ENCODE measurements around the gene CHRNB2. TPM values are rescaled to one million over a fixed set of nuclear protein-coding genes. Genes with fewer than 3 reads are reported as not detected.
A peak's percentile ranks its signal among the peaks of the same experiment; 100 is the strongest.

Gene CHRNB2
- total and polyA plus RNA-seq, 4 donors = 0.06 to 0.21 (median 0.08) TPM

- Histone ChIP-seq H3K9me3 (ENCODE audit: control insufficient read depth in 4 of 4, insufficient read depth in 3 of 4, low read length in 3 of 4) (no peaks in the 10 kb centered on the region), H3K27ac (ENCODE audit: low read depth in 1 of 2, low read length in 1 of 2) (no peak overlapping the region), H3K36me3 (ENCODE audit: control insufficient read depth in 4 of 4, insufficient read depth in 4 of 4, low read length in 4 of 4) (no peaks in the 10 kb centered on the region), H3K4me1 (ENCODE audit: control insufficient read depth in 5 of 5, insufficient read depth in 5 of 5, low read length in 5 of 5) (peaks cover 0 to 8% (median 3%) of the 10 kb centered on the region in 5 donors), H3K4me3 (no peak overlapping the region), H3K9ac (ENCODE audit: insufficient read depth in 1 of 2, low read length in 2 of 2) (no peak overlapping the region), H3K27me3 (ENCODE audit: control insufficient read depth in 3 of 3, insufficient read depth in 3 of 3, low read length in 2 of 3) (peaks cover 0 to 10% (median 3%) of the 10 kb centered on the region in 3 donors)
- WGBS, 2 donors = 69 to 77% methylated on average over 10 of the region's 10 CpGs
- no peak for ATAC-seq (ENCODE audit: insufficient read depth, low FRiP score)
- no peak for TF ChIP-seq CTCF (IDR thresholded peaks at IDR 0.05; ENCODE audit: control extremely low read depth, extremely low read depth)
- no peak for DNase-seq
Observed at GRCh38 chr1:154572468-154573167, 5.0 kb downstream of the CHRNB2 start.

GRCh38 chr1:154573168-154573510 is 5.6 kb downstream of the CHRNB2 start:
- no peak for TF ChIP-seq CTCF (IDR thresholded peaks at IDR 0.05; ENCODE audit: control extremely low read depth, extremely low read depth)
- DNase-seq (no peak), ATAC-seq (ENCODE audit: insufficient read depth, low FRiP score) (no peak)
- Histone ChIP-seq H3K36me3 (ENCODE audit: control insufficient read depth in 4 of 4, insufficient read depth in 4 of 4, low read length in 4 of 4) (no peaks in the 10 kb centered on the region), H3K9ac (ENCODE audit: insufficient read depth in 1 of 2, low read length in 2 of 2) (no peak overlapping the region), H3K9me3 (ENCODE audit: control insufficient read depth in 4 of 4, insufficient read depth in 3 of 4, low read length in 3 of 4) (no peaks in the 10 kb centered on the region), H3K27ac (ENCODE audit: low read depth in 1 of 2, low read length in 1 of 2) (no peak overlapping the region), H3K4me1 (ENCODE audit: control insufficient read depth in 5 of 5, insufficient read depth in 5 of 5, low read length in 5 of 5) (peaks cover 0 to 10% (median 7%) of the 10 kb centered on the region in 5 donors), H3K4me3 (no peak overlapping the region), H3K27me3 (ENCODE audit: control insufficient read depth in 3 of 3, insufficient read depth in 3 of 3, low read length in 2 of 3) (peaks cover 0 to 7% (median 3%) of the 10 kb centered on the region in 3 donors)
- 89 to 91% methylated on average over 3 of the region's 3 CpGs for WGBS, 2 donors

- no peaks in the 10 kb centered on the region for H3K27me3 ChIP-seq (ENCODE audit: control insufficient read depth in 3 of 3, insufficient read depth in 3 of 3, low read length in 2 of 3)
- WGBS, 2 donors = 22 to 36% methylated on average over 7 of the region's 7 CpGs
- H3K27ac ChIP-seq (ENCODE audit: low read depth in 1 of 2, low read length in 1 of 2) = no peak overlapping the region
- H3K4me1 ChIP-seq (ENCODE audit: control insufficient read depth in 5 of 5, insufficient read depth in 5 of 5, low read length in 5 of 5) = peaks cover 0 to 9% (median 5%) of the 10 kb centered on the region in 5 donors
- no peak for TF ChIP-seq CTCF (IDR thresholded peaks at IDR 0.05; ENCODE audit: control extremely low read depth, extremely low read depth)
- H3K9ac ChIP-seq (ENCODE audit: insufficient read depth in 1 of 2, low read length in 2 of 2) = no peak overlapping the region
- ATAC-seq (ENCODE audit: insufficient read depth, low FRiP score) (no peak), DNase-seq (peak in 1 of 3 donors; percentile 26)
- H3K4me3 ChIP-seq = no peak overlapping the region
- H3K9me3 ChIP-seq (ENCODE audit: control insufficient read depth in 4 of 4, insufficient read depth in 3 of 4, low read length in 3 of 4) = no peaks in the 10 kb centered on the region
- peaks cover 0 to 12% (median 0%) of the 10 kb centered on the region in 4 donors for H3K36me3 ChIP-seq (ENCODE audit: control insufficient read depth in 4 of 4, insufficient read depth in 4 of 4, low read length in 4 of 4)
Observed at GRCh38 chr1:154574716-154575115, 7.1 kb downstream of the CHRNB2 start.

All from lung (tissue), 12 donors.